ENCODE measurements around the gene SIAH3. TPM values are rescaled to one million over a fixed set of nuclear protein-coding genes. Genes with fewer than 3 reads are reported as not detected.

SIAH3 gene
- total and polyA plus RNA-seq, 9 donors, result 0.07 to 0.45 (median 0.17) TPM

Other genes with a start within 250 kb of the SIAH3 start
- not detected for gene ERICH6B, start 236.0 kb downstream of the SIAH3 start, total RNA-seq
- gene ERICH6B, start 236.0 kb downstream of the SIAH3 start, polyA plus RNA-seq (ENCODE audit: insufficient read depth in 1 of 8, insufficient read length in 8 of 8, low replicate concordance in 1 of 8), result 1 to 10 TPM in 3 of 8 donors, under 1 TPM in 5; 0.35 to 2.4 (median 0.76) TPM
- gene CBY2, start 149.4 kb downstream of the SIAH3 start, total RNA-seq, result not detected
- not detected for gene CBY2, start 149.4 kb downstream of the SIAH3 start, polyA plus RNA-seq (ENCODE audit: insufficient read depth in 1 of 8, insufficient read length in 8 of 8, low replicate concordance in 1 of 8)
- gene ZC3H13, start 201.0 kb upstream of the SIAH3 start, total RNA-seq, result 21.0 TPM
- gene ZC3H13, start 201.0 kb upstream of the SIAH3 start, polyA plus RNA-seq (ENCODE audit: insufficient read depth in 1 of 8, insufficient read length in 8 of 8, low replicate concordance in 1 of 8), result 10 to 100 TPM; 26.5 to 50.0 (median 39.6) TPM